ENCODE data around the gene PPFIBP1.
"Not testable (repeated sequence)": the region's sequence is repeated elsewhere in the genome, so short reads cannot be mapped to it uniquely, and the experiment has no call there.

Gene PPFIBP1

DNA sequence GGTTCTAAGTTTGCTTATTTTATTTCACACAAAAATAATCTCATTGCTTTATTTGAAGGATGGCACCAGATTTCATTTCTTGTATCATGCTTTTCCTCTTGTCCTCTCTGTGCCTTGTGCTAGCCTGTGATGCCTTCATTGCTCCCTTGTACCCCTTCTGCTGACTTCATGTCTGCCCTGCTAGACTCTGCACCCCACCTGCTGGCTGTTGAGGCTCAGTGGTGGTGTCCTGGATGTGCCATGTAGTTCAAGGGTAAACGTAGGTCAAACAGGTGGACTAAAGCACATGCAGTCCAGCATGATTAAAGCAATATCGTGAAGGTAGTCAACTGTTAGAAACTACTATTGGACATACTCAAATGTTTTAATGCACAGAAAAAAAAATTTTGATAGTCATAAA lies 208.3 kb downstream of the PPFIBP1 start:
- peak in 1 of 2 experiments; percentile 25 for DNase-seq (ENCODE audit: low read depth in 1 of 2, low spot score in 1 of 2)
- Histone ChIP-seq H3K27ac (replicated peaks) (no peak overlapping the region), H3K27me3 (ENCODE audit: insufficient read depth, poor library complexity, severe bottlenecking) (no peaks in the 10 kb centered on the region), H3K4me3 (replicated peaks; ENCODE audit: insufficient read depth, low read length) (no peak overlapping the region)
- TF ChIP-seq, protein P1, sequence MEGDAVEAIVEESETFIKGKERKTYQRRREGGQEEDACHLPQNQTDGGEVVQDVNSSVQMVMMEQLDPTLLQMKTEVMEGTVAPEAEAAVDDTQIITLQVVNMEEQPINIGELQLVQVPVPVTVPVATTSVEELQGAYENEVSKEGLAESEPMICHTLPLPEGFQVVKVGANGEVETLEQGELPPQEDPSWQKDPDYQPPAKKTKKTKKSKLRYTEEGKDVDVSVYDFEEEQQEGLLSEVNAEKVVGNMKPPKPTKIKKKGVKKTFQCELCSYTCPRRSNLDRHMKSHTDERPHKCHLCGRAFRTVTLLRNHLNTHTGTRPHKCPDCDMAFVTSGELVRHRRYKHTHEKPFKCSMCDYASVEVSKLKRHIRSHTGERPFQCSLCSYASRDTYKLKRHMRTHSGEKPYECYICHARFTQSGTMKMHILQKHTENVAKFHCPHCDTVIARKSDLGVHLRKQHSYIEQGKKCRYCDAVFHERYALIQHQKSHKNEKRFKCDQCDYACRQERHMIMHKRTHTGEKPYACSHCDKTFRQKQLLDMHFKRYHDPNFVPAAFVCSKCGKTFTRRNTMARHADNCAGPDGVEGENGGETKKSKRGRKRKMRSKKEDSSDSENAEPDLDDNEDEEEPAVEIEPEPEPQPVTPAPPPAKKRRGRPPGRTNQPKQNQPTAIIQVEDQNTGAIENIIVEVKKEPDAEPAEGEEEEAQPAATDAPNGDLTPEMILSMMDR (IDR thresholded peaks at IDR 0.05; ENCODE audit: insufficient read depth, low read length) = no peak
- TF ChIP-seq, protein P2, sequence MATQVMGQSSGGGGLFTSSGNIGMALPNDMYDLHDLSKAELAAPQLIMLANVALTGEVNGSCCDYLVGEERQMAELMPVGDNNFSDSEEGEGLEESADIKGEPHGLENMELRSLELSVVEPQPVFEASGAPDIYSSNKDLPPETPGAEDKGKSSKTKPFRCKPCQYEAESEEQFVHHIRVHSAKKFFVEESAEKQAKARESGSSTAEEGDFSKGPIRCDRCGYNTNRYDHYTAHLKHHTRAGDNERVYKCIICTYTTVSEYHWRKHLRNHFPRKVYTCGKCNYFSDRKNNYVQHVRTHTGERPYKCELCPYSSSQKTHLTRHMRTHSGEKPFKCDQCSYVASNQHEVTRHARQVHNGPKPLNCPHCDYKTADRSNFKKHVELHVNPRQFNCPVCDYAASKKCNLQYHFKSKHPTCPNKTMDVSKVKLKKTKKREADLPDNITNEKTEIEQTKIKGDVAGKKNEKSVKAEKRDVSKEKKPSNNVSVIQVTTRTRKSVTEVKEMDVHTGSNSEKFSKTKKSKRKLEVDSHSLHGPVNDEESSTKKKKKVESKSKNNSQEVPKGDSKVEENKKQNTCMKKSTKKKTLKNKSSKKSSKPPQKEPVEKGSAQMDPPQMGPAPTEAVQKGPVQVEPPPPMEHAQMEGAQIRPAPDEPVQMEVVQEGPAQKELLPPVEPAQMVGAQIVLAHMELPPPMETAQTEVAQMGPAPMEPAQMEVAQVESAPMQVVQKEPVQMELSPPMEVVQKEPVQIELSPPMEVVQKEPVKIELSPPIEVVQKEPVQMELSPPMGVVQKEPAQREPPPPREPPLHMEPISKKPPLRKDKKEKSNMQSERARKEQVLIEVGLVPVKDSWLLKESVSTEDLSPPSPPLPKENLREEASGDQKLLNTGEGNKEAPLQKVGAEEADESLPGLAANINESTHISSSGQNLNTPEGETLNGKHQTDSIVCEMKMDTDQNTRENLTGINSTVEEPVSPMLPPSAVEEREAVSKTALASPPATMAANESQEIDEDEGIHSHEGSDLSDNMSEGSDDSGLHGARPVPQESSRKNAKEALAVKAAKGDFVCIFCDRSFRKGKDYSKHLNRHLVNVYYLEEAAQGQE (IDR thresholded peaks at IDR 0.05; ENCODE audit: insufficient replicate concordance, low read depth) = no peak
- no peak for TF ChIP-seq SPI1 (IDR thresholded peaks at IDR 0.05; ENCODE audit: borderline replicate concordance, low read depth)
- no peak for TF ChIP-seq GABPA (IDR thresholded peaks at IDR 0.05; ENCODE audit: low read depth)
- TF ChIP-seq POLR2AphosphoS5 (IDR thresholded peaks at IDR 0.05; ENCODE audit: low read depth) = no peak

DNA sequence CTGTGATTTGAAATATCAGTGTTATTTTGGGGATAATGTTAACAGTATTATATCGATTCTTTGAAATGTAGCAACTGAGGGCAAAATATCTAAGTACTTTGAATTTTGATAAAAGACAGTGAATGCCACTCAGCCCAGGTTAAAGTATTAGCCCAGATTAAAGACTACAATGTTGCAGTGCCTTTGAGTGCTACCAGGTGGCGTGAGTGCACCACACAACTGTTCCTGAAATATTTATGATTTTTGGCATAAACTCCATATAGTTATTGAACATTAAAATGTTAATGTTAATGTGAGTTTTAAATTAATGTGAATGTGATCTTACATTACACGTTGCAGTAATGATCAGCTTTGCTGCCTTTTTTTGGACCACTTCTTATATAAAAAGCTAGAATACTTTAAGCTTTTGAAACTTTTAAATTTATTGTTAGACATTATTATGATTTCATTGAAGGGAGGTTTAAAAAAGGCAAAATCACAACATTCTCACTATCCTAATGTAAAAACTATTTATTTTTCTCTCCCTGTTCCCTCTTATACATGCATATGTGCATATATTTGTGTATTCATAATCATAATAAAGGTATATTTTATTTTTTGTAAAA lies 209.1 kb downstream of the PPFIBP1 start:
- H3K27ac ChIP-seq (replicated peaks) = no peak overlapping the region
- peak in 1 of 2 experiments; percentile 18 for DNase-seq (ENCODE audit: low read depth in 1 of 2, low spot score in 1 of 2)
- TF ChIP-seq, protein P1 (IDR thresholded peaks at IDR 0.05; ENCODE audit: insufficient read depth, low read length) = peak; percentile 83
- TF ChIP-seq GABPA (IDR thresholded peaks at IDR 0.05; ENCODE audit: low read depth) = no peak
- TF ChIP-seq SPI1 (IDR thresholded peaks at IDR 0.05; ENCODE audit: borderline replicate concordance, low read depth) = no peak
- TF ChIP-seq POLR2AphosphoS5 (IDR thresholded peaks at IDR 0.05; ENCODE audit: low read depth) = no peak
- no peak overlapping the region for H3K4me3 ChIP-seq (replicated peaks; ENCODE audit: insufficient read depth, low read length)
- H3K27me3 ChIP-seq (ENCODE audit: insufficient read depth, poor library complexity, severe bottlenecking) = no peaks in the 10 kb centered on the region

DNA sequence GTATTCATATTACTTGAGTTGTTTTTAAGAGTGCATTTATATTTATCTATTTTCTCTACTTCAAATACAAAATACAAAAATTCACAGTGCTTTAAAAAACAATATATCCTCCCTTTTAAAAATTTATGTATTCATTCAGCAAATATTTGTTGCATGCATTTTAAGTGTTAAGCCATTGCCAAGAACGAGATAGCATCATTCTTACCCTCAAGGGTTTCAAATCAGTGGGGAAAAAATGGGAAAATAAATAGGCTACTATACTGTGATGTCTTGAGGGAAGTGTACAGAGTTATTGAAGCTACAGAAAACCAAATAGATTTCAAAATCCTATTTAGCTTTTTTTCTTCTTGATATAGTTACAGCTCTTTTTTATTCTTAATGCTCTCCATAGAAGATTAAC lies 209.8 kb downstream of the PPFIBP1 start:
- DNase-seq (ENCODE audit: low read depth in 1 of 2, low spot score in 1 of 2) = no peak
- Histone ChIP-seq H3K27me3 (ENCODE audit: insufficient read depth, poor library complexity, severe bottlenecking) (no peaks in the 10 kb centered on the region), H3K27ac (replicated peaks) (no peak overlapping the region), H3K4me3 (replicated peaks; ENCODE audit: insufficient read depth, low read length) (no peak overlapping the region)
- TF ChIP-seq, protein P1 (IDR thresholded peaks at IDR 0.05; ENCODE audit: insufficient read depth, low read length) = no peak
- no peak for TF ChIP-seq GABPA (IDR thresholded peaks at IDR 0.05; ENCODE audit: low read depth)

DNA sequence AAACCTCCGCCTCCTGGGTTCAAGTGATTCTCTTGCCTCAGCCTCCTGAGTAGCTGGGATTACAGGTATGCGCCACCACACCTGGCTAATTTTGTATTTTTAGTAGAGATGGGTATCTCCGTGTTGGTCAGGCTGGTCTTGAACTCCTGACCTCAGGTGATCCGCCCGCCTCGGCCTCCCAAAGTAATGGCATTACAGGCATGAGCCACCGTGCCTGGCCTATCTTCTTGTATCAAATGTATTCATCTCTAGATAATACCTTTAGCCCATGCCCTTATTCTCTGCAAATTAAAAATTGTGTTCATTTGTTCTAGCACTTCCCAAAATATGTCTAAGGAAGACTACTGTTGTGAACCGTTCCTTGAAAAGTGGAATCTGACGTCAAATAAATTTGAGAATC lies 210.3 kb downstream of the PPFIBP1 start:
- DNase-seq (ENCODE audit: low read depth in 1 of 2, low spot score in 1 of 2); H3K4me3 ChIP-seq (replicated peaks; ENCODE audit: insufficient read depth, low read length); H3K27me3 ChIP-seq (ENCODE audit: insufficient read depth, poor library complexity, severe bottlenecking); H3K27ac ChIP-seq (replicated peaks): not testable (repeated sequence)

DNA sequence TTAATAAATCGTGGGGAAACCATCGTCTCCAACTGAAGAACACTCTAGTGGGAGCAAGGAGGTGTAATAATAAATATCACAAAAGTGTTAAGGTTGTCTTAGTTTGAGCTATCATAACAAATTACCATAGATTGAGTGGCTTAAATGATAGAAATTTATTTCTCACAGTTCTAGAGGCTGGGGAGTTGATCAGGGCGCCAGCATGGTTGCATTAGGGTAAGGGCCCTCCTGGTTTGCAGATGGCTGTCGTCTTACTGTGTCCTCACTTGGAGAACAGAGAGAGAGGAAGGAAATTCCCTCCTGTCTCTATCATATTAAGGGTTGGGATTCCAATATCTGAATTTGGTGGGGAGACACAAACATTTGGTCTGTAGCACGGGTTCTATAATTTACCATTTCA lies 219.6 kb downstream of the PPFIBP1 start:
- DNase-seq (ENCODE audit: low read depth in 1 of 2, low spot score in 1 of 2) = no peak

More for the DNA sequence above, 219.6 kb downstream of the PPFIBP1 start:
- Histone ChIP-seq H3K27me3 (ENCODE audit: insufficient read depth, poor library complexity, severe bottlenecking) (no peaks in the 10 kb centered on the region), H3K4me3 (replicated peaks; ENCODE audit: insufficient read depth, low read length) (no peak overlapping the region), H3K27ac (replicated peaks) (no peak overlapping the region)
- TF ChIP-seq POLR2AphosphoS5 (IDR thresholded peaks at IDR 0.05; ENCODE audit: low read depth) = no peak
- TF ChIP-seq, protein P2 (IDR thresholded peaks at IDR 0.05; ENCODE audit: insufficient replicate concordance, low read depth) = no peak
- TF ChIP-seq, protein P1 (IDR thresholded peaks at IDR 0.05; ENCODE audit: insufficient read depth, low read length) = no peak
- no peak for TF ChIP-seq SPI1 (IDR thresholded peaks at IDR 0.05; ENCODE audit: borderline replicate concordance, low read depth)
- TF ChIP-seq GABPA (IDR thresholded peaks at IDR 0.05; ENCODE audit: low read depth) = no peak
